ENCODE measurements around the gene FIGNL1.

The FIGNL1 gene, protein sequence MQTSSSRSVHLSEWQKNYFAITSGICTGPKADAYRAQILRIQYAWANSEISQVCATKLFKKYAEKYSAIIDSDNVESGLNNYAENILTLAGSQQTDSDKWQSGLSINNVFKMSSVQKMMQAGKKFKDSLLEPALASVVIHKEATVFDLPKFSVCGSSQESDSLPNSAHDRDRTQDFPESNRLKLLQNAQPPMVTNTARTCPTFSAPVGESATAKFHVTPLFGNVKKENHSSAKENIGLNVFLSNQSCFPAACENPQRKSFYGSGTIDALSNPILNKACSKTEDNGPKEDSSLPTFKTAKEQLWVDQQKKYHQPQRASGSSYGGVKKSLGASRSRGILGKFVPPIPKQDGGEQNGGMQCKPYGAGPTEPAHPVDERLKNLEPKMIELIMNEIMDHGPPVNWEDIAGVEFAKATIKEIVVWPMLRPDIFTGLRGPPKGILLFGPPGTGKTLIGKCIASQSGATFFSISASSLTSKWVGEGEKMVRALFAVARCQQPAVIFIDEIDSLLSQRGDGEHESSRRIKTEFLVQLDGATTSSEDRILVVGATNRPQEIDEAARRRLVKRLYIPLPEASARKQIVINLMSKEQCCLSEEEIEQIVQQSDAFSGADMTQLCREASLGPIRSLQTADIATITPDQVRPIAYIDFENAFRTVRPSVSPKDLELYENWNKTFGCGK

DNA sequence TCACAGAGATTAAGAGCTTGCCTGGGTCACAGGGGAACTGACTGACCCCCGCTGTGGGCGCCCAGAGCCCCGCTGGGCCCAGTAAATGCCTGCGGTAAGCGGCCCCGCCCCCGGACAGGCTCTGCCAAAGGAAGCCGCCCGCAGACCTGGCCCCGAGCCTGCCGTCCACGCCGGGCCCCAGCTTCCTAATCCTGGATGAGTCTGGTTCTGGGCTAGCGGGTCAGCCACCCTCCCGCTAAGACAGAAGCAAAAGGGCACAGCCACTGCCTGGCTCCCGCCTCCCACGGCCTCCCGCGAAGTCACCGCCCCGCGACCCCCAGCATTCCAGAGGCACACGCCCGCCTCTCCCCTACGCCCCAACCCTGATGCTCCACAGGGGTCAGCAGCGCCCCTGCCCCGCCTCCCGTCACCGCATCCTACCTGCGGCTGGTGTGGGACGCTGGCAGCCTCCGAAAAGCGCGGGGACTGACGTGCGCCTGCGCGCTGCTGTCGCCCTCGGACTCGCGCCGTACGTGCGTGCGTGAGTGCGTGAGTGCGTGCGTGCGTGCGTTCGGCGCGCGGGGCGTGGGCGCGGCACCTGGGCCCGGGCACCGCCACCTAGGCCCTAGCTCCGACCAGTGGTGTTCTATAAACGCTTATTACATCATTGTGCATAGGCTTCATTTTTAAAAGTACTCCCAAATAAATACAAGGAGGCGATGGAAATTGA, at the start of gene FIGNL1:
Gene FIGNL1 (minus strand): TSS at position 470 of the 709 bp plus-strand sequence. CDS start 3,063 bp downstream, outside the sequence.
- H3K4me1 ChIP-seq (ENCODE audit: control insufficient read depth in 1 of 2, insufficient read depth in 2 of 2, low read length in 2 of 2): peaks cover 5 to 11% of the 10 kb centered on the region in 2 donors
- no peak within 1 kb of the TSS for H3K27ac ChIP-seq (ENCODE audit: low read length)
- H3K27me3 ChIP-seq (ENCODE audit: low read depth, low read length): no peaks in the 10 kb centered on the region
- peaks cover 19 to 21% of the 10 kb centered on the region in 2 donors for H3K36me3 ChIP-seq (ENCODE audit: control insufficient read depth in 1 of 2, insufficient read depth in 2 of 2, low read length in 2 of 2)
- peak within 1 kb of the TSS; percentile 49 to 97 for H3K4me3 ChIP-seq (ENCODE audit: low read depth in 1 of 2, low read length in 2 of 2)
- H3K9me3 ChIP-seq (ENCODE audit: control insufficient read depth in 1 of 2, low read length in 2 of 2): no peaks in the 10 kb centered on the region

DNA sequence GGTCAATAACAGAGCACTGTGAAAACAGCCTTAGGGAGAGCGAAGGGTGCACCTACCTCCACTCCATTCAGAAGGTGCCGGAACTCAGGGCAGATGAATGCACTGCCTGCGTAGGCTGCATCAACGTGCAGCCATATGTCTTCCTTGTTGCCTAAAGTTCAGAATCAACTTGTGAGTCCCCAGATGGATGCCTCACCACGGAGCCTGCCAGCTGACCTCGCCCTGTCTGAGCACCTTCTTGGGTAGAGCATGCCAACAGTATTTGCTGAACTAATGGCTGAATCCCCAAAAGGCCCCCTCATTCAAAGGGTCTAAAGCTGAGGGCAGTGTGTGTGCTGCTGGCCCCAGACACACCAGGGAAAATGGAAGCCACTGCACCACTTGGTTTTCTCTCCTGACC, 48.9 kb upstream of the FIGNL1 start:
- Histone ChIP-seq H3K36me3 (ENCODE audit: control insufficient read depth in 1 of 2, insufficient read depth in 2 of 2, low read length in 2 of 2) (no peaks in the 10 kb centered on the region), H3K27me3 (ENCODE audit: low read depth, low read length) (no peaks in the 10 kb centered on the region), H3K9me3 (ENCODE audit: control insufficient read depth in 1 of 2, low read length in 2 of 2) (no peaks in the 10 kb centered on the region), H3K4me1 (ENCODE audit: control insufficient read depth in 1 of 2, insufficient read depth in 2 of 2, low read length in 2 of 2) (peaks cover 9 to 10% of the 10 kb centered on the region in 2 donors), H3K27ac (ENCODE audit: low read length) (no peak overlapping the region), H3K4me3 (ENCODE audit: low read depth in 1 of 2, low read length in 2 of 2) (no peak overlapping the region)

DNA sequence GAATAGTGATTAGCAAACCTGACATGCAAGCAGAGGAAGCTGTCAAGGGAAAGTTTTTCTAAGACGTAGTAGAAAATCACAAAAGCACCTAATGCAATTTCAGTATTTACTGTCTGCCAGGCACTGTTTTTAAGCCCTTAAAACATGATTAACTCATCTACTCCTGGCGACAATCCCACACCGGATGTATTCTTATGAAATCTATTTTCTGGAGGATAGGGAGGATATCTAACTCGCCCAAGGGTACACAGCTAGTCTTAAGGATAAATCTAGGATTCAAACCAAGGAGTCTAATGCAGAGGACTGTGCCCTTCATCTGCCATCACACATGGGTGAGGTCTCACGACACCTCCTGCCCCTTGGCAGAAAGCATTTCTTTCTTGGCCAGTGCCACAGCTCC, 47.8 kb upstream of the FIGNL1 start:
- no peak overlapping the region for H3K4me3 ChIP-seq (ENCODE audit: low read depth in 1 of 2, low read length in 2 of 2)
- H3K27ac ChIP-seq (ENCODE audit: low read length): no peak overlapping the region
- H3K36me3 ChIP-seq (ENCODE audit: control insufficient read depth in 1 of 2, insufficient read depth in 2 of 2, low read length in 2 of 2): no peaks in the 10 kb centered on the region
- H3K4me1 ChIP-seq (ENCODE audit: control insufficient read depth in 1 of 2, insufficient read depth in 2 of 2, low read length in 2 of 2): peaks cover 6 to 7% of the 10 kb centered on the region in 2 donors
- H3K9me3 ChIP-seq (ENCODE audit: control insufficient read depth in 1 of 2, low read length in 2 of 2): no peaks in the 10 kb centered on the region
- no peaks in the 10 kb centered on the region for H3K27me3 ChIP-seq (ENCODE audit: low read depth, low read length)

DNA sequence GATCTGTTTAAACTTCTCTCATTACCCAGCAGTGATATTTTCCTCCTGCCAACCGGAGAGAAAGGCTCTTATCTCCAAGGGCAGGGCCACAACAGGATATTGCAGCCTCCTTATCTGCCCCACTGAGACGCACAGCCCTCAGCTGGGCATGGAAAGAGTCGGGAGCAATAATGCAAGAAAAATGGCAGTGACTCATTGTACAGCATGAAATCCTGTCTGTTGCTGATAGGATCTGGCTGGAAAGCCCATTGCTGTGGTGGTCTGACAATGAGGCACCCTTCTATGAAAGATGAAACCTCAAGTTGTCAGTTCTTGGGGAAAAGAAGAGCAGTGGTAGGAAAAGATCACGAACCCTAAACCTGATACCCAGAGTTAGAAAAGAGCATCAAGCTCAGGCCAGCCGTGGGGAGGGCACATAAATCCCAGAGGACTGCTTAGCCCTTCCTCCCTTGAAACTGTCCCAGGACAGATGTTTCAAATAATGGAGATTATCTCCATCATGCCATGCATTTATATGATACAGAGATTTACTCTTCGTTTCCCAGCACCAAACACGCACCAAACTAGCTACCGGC, 47.0 kb upstream of the FIGNL1 start:
- Histone ChIP-seq H3K4me3 (ENCODE audit: low read depth in 1 of 2, low read length in 2 of 2) (no peak overlapping the region), H3K27ac (ENCODE audit: low read length) (no peak overlapping the region), H3K27me3 (ENCODE audit: low read depth, low read length) (no peaks in the 10 kb centered on the region), H3K9me3 (ENCODE audit: control insufficient read depth in 1 of 2, low read length in 2 of 2) (no peaks in the 10 kb centered on the region), H3K36me3 (ENCODE audit: control insufficient read depth in 1 of 2, insufficient read depth in 2 of 2, low read length in 2 of 2) (no peaks in the 10 kb centered on the region), H3K4me1 (ENCODE audit: control insufficient read depth in 1 of 2, insufficient read depth in 2 of 2, low read length in 2 of 2) (no peaks in the 10 kb centered on the region)

DNA sequence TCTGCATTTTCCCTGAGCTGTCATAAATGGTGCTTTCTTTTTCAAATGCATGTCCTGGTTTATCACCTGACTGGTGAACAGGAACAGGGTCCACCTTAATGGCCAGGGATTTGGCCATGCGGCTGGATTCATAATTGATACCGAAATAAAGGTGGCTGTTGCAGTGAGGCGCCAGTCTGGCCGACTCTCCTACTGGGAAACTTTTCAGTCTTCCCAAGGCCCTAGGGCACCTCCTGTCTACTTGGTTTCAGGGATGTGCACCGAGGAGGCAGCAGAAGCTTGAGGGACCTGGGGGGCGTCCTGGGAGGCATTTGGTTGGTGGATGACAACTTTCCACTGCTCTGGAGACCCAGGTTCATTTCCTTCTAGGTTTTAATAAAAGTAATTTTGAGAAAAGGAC, 46.4 kb upstream of the FIGNL1 start:
- Histone ChIP-seq H3K27me3 (ENCODE audit: low read depth, low read length) (no peaks in the 10 kb centered on the region), H3K4me1 (ENCODE audit: control insufficient read depth in 1 of 2, insufficient read depth in 2 of 2, low read length in 2 of 2) (no peaks in the 10 kb centered on the region), H3K36me3 (ENCODE audit: control insufficient read depth in 1 of 2, insufficient read depth in 2 of 2, low read length in 2 of 2) (no peaks in the 10 kb centered on the region), H3K9me3 (ENCODE audit: control insufficient read depth in 1 of 2, low read length in 2 of 2) (no peaks in the 10 kb centered on the region), H3K4me3 (ENCODE audit: low read depth in 1 of 2, low read length in 2 of 2) (no peak overlapping the region), H3K27ac (ENCODE audit: low read length) (no peak overlapping the region)

DNA sequence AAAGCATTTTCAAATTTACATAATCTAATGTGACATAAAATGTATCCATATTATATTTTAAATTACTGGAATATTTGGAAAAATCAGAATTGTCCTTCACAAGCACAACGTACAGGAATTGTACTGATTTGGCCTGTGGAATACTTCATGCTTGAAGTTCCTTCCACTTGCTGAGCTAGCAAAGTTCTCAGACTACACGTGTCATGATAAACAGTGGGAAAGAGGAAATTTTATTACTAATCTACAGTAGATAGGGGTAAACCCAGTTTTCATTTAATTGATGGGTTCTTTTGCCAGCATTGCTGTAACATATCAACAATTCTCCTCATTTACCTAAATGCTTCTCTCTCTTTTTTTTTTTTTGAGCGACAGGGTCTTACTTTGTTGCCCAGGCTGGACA, 45.6 kb upstream of the FIGNL1 start:
- Histone ChIP-seq H3K4me1 (ENCODE audit: control insufficient read depth in 1 of 2, insufficient read depth in 2 of 2, low read length in 2 of 2) (no peaks in the 10 kb centered on the region), H3K9me3 (ENCODE audit: control insufficient read depth in 1 of 2, low read length in 2 of 2) (no peaks in the 10 kb centered on the region), H3K27me3 (ENCODE audit: low read depth, low read length) (no peaks in the 10 kb centered on the region), H3K27ac (ENCODE audit: low read length) (no peak overlapping the region), H3K36me3 (ENCODE audit: control insufficient read depth in 1 of 2, insufficient read depth in 2 of 2, low read length in 2 of 2) (no peaks in the 10 kb centered on the region), H3K4me3 (ENCODE audit: low read depth in 1 of 2, low read length in 2 of 2) (no peak overlapping the region)

DNA sequence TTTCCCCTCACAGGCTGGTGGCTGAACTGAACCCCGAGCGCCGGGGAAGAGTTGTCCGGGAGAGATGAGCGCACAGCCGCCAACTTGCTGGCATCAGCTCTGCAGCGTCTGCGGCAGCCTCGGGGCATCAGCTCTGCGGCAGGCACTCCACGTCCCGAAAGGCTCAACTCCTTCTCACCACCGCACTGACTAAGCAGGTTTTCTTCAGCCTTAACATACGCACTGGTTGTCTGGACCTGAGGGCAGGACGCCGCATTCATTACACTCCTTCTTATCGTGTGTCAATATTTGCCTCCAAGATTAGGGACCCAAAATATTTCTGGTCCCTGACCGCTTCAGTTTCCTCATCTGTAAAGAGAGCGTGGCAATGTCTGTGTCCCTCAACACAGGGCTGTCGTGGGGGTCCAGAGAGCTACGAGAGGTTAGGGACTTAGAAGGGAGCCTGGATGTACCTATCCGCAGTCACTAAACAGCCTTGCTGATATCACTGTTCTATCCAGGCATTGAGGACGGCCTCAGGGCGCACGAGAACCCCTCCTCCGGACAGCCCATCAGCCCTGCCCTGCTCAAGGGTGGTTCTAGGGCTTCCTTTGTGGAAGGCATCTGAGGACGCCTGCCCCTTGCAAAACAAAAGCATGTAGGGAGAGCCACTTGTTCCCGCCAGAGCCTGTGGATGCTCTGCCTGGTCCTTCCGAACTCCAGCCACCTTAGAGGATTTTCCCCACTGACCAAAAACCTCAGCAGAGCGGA, 42.8 kb upstream of the FIGNL1 start:
- Histone ChIP-seq H3K4me1 (ENCODE audit: control insufficient read depth in 1 of 2, insufficient read depth in 2 of 2, low read length in 2 of 2) (no peaks in the 10 kb centered on the region), H3K27ac (ENCODE audit: low read length) (no peak overlapping the region), H3K4me3 (ENCODE audit: low read depth in 1 of 2, low read length in 2 of 2) (no peak overlapping the region), H3K27me3 (ENCODE audit: low read depth, low read length) (no peaks in the 10 kb centered on the region), H3K36me3 (ENCODE audit: control insufficient read depth in 1 of 2, insufficient read depth in 2 of 2, low read length in 2 of 2) (no peaks in the 10 kb centered on the region), H3K9me3 (ENCODE audit: control insufficient read depth in 1 of 2, low read length in 2 of 2) (no peaks in the 10 kb centered on the region)

DNA sequence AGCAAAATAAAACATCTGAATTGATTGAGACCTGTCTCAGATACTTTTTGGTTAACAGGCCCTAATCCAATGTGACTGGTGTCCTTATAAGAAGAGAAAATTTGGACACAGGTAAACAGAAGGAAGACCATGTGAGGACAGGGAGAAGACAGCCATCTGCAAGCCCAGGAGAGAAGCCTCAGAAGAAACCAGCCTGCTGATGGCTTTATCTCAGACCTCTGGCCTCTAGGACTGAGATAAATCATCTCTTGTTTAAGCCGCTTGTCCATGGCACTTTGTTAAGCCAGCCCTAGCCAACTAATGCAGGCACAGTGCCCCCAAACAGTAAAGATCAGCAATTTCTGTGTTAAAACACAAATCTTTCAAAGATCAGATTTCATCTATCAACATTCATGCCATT, 41.8 kb upstream of the FIGNL1 start:
- Histone ChIP-seq H3K27ac (ENCODE audit: low read length) (no peak overlapping the region), H3K9me3 (ENCODE audit: control insufficient read depth in 1 of 2, low read length in 2 of 2) (no peaks in the 10 kb centered on the region), H3K4me1 (ENCODE audit: control insufficient read depth in 1 of 2, insufficient read depth in 2 of 2, low read length in 2 of 2) (no peaks in the 10 kb centered on the region), H3K4me3 (ENCODE audit: low read depth in 1 of 2, low read length in 2 of 2) (no peak overlapping the region), H3K36me3 (ENCODE audit: control insufficient read depth in 1 of 2, insufficient read depth in 2 of 2, low read length in 2 of 2) (no peaks in the 10 kb centered on the region), H3K27me3 (ENCODE audit: low read depth, low read length) (no peaks in the 10 kb centered on the region)

DNA sequence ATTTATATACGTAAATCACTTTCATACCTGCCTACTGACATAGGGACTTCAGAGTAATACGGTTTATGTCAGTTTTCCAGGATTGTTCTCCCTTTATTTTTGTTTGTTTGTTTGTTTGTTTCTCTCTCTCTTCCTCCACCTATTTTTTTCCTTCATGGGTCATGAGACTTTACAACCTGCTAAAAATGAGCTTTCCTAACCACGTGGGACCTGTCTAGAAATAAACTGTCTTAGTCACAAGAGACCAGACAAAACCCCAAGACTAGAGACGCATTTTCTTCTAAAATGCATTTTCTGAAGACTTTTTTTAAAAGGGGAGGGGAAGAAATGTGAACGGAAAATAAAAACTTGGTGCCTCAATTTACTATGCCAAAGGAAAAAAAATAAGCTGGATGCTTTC, 41.1 kb upstream of the FIGNL1 start:
- H3K4me1 ChIP-seq (ENCODE audit: control insufficient read depth in 1 of 2, insufficient read depth in 2 of 2, low read length in 2 of 2): no peaks in the 10 kb centered on the region
- H3K4me3 ChIP-seq (ENCODE audit: low read depth in 1 of 2, low read length in 2 of 2): no peak overlapping the region

DNA sequence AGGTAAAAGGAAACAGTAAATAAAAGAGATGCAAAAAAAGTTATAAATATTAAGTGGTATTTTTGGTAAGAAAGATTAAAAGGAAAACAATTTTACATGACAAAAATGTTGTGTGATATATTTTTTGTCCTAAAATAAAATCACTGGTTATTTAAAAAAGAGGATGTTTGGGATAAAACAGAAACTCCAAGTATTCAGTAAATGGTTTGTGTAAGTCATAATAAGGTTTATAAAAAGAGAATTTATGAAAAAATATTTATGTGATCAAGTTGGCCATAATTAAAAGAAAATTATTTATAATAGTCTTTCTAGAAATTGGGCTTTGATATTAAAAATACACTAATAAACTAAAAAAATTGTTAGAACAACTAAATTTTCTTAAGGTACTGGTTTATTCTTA, 38.2 kb upstream of the FIGNL1 start:
- Histone ChIP-seq H3K9me3 (ENCODE audit: control insufficient read depth in 1 of 2, low read length in 2 of 2) (no peaks in the 10 kb centered on the region), H3K27ac (ENCODE audit: low read length) (no peak overlapping the region), H3K27me3 (ENCODE audit: low read depth, low read length) (no peaks in the 10 kb centered on the region), H3K4me3 (ENCODE audit: low read depth in 1 of 2, low read length in 2 of 2) (no peak overlapping the region), H3K36me3 (ENCODE audit: control insufficient read depth in 1 of 2, insufficient read depth in 2 of 2, low read length in 2 of 2) (no peaks in the 10 kb centered on the region), H3K4me1 (ENCODE audit: control insufficient read depth in 1 of 2, insufficient read depth in 2 of 2, low read length in 2 of 2) (no peaks in the 10 kb centered on the region)

More for the DNA sequence above, 41.1 kb upstream of the FIGNL1 start:
- H3K9me3 ChIP-seq (ENCODE audit: control insufficient read depth in 1 of 2, low read length in 2 of 2): no peaks in the 10 kb centered on the region
- no peak overlapping the region for H3K27ac ChIP-seq (ENCODE audit: low read length)
- H3K27me3 ChIP-seq (ENCODE audit: low read depth, low read length): no peaks in the 10 kb centered on the region
- no peaks in the 10 kb centered on the region for H3K36me3 ChIP-seq (ENCODE audit: control insufficient read depth in 1 of 2, insufficient read depth in 2 of 2, low read length in 2 of 2)

Data from muscle layer of duodenum (tissue), 2 donors.